HG03460 (cell line): ENCODE measurements around the gene ABCC8.

ENCODE experiments used
- ATAC-seq: cut with Tn5 transposase; IDR thresholded peaks from one replicate; pipeline ENCODE4 v1.9.1; 2021; ENCODE audit not compliant: unreplicated experiment

Gene ABCC8

GRCh38 chr11:17473071-17473744 is 3.4 kb downstream of the ABCC8 start:
- no peak for ATAC-seq

DNA sequence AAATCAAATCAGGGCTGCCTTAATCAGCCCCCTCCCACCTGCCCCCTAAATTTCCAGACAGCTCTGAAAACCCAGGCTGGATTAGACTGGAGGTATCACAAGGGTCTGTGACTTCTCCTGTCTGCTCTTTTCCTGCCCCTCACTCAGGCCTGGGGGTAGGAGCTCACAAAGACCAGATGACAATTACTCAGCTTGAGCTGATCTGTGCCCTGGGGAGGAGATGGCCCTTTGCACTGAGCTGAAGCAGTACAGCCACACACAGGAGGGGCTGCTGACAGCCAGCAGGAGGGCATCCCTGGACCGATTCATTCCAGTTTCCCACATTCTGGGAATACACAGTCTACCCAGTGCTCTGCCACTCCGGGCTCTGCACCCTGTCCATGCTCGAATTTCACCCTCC is 4.2 kb downstream of the ABCC8 start:
- ATAC-seq, result no peak

- ATAC-seq, result no peak
Observed at GRCh38 chr11:17471501-17471900, 5.1 kb downstream of the ABCC8 start.

DNA sequence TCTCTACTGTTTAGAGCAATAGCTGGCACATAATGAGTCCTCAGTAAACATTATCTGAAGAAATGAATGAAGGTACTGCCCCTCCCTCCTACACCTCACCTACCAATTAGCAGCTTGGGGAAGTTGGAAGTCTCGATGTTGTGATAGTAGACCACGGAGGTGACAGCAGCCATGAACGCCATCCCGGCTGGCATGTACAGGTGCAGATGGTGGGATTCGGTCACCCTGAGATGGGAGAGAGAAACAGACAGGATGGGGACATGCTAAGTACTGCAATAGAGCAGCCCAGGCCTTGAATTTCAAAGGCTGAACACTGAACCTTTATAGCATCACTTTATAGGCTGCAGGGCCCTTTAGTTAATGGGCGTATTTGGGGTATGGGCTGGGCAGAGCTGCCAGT is 6.6 kb downstream of the ABCC8 start:
- ATAC-seq, result no peak

DNA sequence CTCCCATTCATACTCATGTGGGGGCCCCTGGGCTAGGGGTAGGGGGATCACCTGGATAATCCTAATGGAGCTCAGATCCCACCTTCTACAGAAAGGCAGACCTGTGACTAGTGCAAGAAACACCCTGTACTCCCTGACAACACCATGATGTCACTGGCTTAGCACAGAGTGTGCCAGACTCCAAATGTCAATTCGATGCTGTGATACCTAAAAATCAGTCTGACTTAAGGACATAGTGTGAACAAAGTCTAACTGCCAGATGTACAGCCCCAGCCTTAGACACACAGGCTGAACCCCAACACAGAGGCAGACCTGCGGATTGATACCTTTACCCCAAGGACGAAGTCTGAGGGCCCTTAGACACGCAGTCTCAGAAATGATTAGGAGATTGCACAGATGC is 8.5 kb downstream of the ABCC8 start:
- no peak for ATAC-seq

- no peak for ATAC-seq
Observed at GRCh38 chr11:17463546-17464174, 13.0 kb downstream of the ABCC8 start.

- no peak for ATAC-seq
Observed at GRCh38 chr11:17462940-17463339, 13.7 kb downstream of the ABCC8 start.

- ATAC-seq, result no peak
Observed at GRCh38 chr11:17460406-17460805, 16.2 kb downstream of the ABCC8 start.

DNA sequence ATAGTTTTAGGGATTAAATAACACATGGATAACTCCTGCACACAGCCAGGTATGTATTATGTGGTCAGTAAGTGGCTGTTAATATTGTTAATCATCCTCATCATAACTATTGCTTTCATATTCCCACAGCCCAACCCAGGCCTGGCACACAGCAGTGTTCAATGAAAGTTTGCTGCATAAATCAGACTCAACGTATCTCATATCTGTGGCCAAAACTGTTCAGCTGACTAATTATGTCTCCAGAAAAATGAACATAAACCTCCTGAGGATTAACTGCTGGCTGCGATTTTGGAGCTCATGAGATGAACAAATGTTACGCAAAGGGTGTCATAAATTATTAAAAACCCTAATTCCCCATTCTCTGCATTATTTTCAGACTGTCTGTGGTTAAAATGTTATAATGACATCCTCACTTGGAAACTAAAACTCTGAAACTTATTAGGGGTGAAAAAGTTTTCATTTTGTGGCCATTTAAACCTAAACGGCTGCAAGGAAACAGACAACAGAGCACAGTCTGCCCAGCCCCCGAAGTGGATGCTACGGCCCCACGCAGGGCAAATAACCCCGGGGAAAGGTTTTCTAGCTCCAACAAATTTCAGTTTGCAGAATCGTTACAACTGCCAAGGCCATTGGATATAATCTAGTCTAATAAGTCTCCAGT is 17.3 kb downstream of the ABCC8 start:
- no peak for ATAC-seq

GRCh38 chr11:17458268-17458667 is 18.4 kb downstream of the ABCC8 start:
- no peak for ATAC-seq

- no peak for ATAC-seq
Observed at GRCh38 chr11:17457396-17458173, 19.1 kb downstream of the ABCC8 start.

DNA sequence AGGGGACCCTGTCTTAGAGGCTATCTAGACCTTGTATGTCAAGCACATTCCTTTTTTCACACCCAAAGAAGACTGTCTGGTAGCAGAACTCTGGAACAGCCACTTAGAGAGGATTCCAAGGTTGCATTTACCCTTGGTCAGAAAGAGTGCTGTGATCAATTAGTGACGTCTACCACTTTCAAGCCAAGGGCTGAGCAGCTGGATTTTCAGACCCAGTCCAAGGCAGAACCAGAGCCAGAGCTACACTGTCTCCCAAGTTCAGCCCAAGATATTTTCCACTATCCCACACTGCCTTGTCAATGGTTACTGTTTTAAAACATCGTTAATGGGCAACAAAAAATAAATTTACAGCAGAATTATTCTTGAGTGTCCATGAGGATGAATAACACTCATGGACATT is 24.0 kb downstream of the ABCC8 start:
- ATAC-seq, result no peak

- ATAC-seq, result no peak
Observed at GRCh38 chr11:17449158-17449557, 27.5 kb downstream of the ABCC8 start.

DNA sequence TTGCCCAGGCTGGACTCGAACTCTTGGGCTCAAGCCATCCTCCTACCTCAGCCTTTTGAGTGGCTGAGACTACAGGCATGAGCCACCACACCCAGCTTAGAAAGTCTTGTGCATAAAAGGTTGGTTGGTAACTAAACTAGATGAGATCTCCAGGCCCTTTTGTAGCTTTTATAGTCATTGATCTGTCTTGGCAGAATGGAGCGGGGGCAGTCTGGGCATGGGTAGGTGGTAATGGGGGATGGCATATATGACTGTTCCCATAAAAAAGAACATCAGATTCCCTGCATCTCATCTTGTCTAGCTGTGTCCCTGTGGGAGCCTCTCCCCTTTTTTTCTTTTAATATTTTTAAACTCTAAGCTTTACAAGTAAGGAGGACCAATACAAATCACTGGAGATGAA is 30.2 kb downstream of the ABCC8 start:
- no peak for ATAC-seq

- ATAC-seq, result no peak
Observed at GRCh38 chr11:17445240-17445795, 31.3 kb downstream of the ABCC8 start.

DNA sequence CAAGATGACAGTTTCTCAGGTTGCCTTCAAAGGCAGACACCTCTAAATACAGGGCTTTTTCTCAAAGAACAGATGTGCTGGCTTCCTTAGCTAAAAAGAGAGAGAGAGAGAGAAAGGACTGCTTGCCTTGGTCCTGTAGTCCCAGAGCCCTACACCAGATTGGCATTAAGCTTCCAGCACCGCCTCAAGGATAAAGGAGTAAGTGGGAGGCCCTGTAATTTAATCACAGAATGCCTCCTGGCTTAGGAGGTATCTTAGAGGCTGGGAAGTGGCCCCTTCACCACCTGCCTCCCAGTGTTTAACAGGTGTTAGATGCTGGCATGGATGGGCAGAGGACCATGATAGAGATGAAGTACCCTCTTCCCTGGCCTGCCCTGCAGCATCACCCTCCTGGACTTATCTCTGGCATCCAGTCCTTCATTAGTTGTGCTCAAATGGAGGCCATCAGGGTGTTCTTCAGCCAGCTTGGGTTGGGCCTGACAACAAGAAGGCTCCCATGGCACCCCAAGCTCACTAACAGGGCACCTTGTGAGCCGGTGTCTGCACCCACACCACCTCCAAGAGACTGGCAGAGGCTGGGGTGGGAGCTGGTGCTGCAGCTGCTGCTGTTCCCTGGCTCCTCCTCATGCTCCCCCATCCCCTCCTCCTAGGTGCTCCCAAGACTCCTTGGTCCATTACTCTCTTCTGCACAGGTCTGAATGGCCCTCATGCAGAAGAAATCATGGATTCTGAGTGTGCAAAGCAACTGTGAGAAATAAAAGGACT is 32.5 kb downstream of the ABCC8 start:
- no peak for ATAC-seq

GRCh38 chr11:17443423-17443822 is 33.2 kb downstream of the ABCC8 start:
- no peak for ATAC-seq

- no peak for ATAC-seq
Observed at GRCh38 chr11:17443000-17443399, 33.6 kb downstream of the ABCC8 start.

- no peak for ATAC-seq
Observed at GRCh38 chr11:17439316-17439782, 37.3 kb downstream of the ABCC8 start.

GRCh38 chr11:17437366-17437765 is 39.3 kb downstream of the ABCC8 start:
- ATAC-seq, result no peak
